IPS-18a (cell line): ENCODE results near the gene MSH5.

ENCODE experiments used
- H3K27ac ChIP-seq: one replicate; pipeline ENCODE4 v1.5.1; 2013; ENCODE audit warnings: low read length
- H3K27me3 ChIP-seq: one replicate; pipeline ENCODE4 v1.6.1; 2013; ENCODE audit warnings: mild to moderate bottlenecking, low read length; ENCODE audit not compliant: control insufficient read depth, insufficient read depth
- H3K36me3 ChIP-seq: one replicate; pipeline ENCODE4 v1.6.1; 2013; ENCODE audit warnings: low read depth, low read length; ENCODE audit not compliant: control insufficient read depth
- H3K4me1 ChIP-seq: one replicate; pipeline ENCODE4 v1.6.1; 2013; ENCODE audit warnings: low read depth, low read length; ENCODE audit not compliant: control insufficient read depth
- H3K4me3 ChIP-seq: one replicate; pipeline ENCODE4 v1.5.1; 2013; ENCODE audit warnings: low read length
- H3K9ac ChIP-seq: one replicate; pipeline ENCODE4 v1.6.1; 2013; ENCODE audit warnings: mild to moderate bottlenecking, low read length, moderate library complexity
- H3K9me3 ChIP-seq: one replicate; pipeline ENCODE4 v1.6.1; 2013; ENCODE audit warnings: low read depth, low read length; ENCODE audit not compliant: control insufficient read depth

Gene MSH5

DNA sequence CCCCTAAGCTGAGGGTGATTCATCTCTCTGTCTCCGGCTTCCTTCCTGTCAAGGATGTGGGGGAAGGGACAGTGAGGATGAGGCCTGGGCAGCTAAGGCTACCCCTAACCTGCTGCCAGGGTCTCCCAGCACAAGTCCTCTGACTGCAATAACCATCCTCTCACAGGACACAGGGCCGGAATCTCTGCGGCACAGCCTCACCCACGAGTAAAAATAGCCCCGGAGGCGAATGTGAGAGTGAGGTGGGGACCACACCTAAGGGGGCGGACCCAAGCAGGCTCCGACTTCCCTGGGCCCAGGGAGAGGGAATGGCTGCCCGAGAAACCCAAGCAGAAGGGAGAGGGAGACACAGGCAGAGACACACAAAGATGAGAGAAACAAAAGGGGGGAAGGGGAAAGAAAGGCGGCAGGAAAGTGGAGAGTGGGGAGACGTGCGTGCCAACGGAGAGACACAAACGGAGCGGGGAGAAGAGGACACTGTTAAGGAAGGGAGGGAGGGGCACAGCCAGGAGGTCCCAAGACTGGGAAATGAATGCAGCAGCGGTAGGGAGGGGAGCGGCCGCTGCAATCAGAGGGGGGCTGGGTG, 4.9 kb upstream of the MSH5 start:
- H3K4me3 ChIP-seq: peak overlapping the region; percentile 69
- H3K36me3 ChIP-seq: peaks cover 25% of the 10 kb centered on the region
- H3K9me3 ChIP-seq: no peaks in the 10 kb centered on the region
- peak overlapping the region; percentile 55 for H3K27ac ChIP-seq
- H3K4me1 ChIP-seq: peaks cover 39% of the 10 kb centered on the region
- H3K27me3 ChIP-seq: no peaks in the 10 kb centered on the region
- H3K9ac ChIP-seq: peak overlapping the region; percentile 66

DNA sequence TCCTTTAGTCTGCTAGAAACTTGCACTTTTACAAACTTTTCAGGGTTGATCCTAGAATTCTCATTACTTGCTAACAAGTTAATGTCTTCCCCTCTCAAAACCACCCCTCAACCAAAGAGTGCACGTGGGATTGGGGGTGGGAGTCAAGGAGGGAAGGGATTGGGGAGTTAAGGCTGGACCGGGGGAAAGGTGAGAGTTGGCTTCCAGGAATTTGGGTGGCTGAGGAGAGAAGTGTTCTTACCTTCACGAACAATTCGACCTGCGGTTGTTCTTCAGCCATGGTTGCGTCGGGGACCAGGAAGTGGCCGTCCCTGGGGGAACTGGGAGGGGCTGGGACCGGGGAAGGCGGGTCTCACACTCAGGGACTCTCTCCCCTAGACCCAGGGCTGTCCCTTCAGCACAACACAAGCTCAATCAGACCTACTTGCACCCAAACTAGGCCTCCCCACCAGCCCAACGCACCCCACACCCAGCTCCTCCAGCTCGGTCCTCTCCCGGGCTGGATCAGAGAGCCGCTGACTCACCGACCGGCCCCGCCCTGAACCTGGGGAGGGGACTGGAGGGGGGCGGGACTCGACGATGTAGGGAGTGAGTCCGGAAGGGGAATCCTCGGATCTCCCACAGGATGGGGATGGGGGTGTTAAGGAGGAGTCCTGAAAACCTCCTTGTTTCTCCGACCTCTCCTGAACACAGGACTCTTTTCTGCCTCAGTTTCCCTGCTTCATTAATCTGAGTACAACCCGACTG, 3.6 kb upstream of the MSH5 start, which contains the start of gene CLIC1:
TSS of gene CLIC1 (minus strand) at position 510 of the 747 bp plus-strand sequence. CDS start at position 280, 230 bp downstream.
- peak within 1 kb of the TSS; percentile 66 for H3K9ac ChIP-seq
- peak within 1 kb of the TSS; percentile 69 for H3K4me3 ChIP-seq
- H3K9me3 ChIP-seq: no peaks in the 10 kb centered on the region
- no peaks in the 10 kb centered on the region for H3K27me3 ChIP-seq
- peaks cover 25% of the 10 kb centered on the region for H3K36me3 ChIP-seq
- peaks cover 34% of the 10 kb centered on the region for H3K4me1 ChIP-seq
- H3K27ac ChIP-seq: peak within 1 kb of the TSS; percentile 78

DNA sequence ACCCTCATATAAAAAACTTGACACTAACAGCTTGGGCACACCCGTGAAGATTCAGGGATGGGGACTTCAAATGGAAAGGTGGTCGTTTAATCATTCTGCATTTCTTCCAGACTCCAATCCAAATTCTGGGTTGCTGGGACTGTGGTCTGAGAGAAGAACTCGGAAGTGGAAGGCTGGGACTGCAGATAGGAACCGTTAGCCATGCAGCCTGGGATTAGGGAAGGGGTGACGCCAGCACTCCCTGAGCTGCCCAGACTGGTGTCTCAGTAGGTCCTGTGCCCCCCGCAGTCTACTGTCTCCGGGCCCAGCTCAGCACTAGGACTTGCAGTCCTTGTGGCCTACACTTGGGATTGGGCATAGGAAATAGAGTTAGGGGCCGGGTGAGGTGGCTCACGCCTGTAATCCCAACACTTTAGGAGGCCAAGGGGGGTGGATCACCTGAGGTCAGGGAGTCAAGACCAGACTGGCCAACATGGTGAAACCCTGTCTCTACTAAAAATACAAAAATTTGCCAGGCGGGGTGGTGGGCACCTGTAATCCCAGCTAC, 3.0 kb upstream of the MSH5 start:
- no peaks in the 10 kb centered on the region for H3K9me3 ChIP-seq
- H3K36me3 ChIP-seq: peaks cover 20% of the 10 kb centered on the region
- peak overlapping the region; percentile 66 for H3K9ac ChIP-seq
- H3K27me3 ChIP-seq: no peaks in the 10 kb centered on the region
- H3K4me3 ChIP-seq: peak overlapping the region; percentile 69
- H3K27ac ChIP-seq: peak overlapping the region; percentile 78
- peaks cover 34% of the 10 kb centered on the region for H3K4me1 ChIP-seq

DNA sequence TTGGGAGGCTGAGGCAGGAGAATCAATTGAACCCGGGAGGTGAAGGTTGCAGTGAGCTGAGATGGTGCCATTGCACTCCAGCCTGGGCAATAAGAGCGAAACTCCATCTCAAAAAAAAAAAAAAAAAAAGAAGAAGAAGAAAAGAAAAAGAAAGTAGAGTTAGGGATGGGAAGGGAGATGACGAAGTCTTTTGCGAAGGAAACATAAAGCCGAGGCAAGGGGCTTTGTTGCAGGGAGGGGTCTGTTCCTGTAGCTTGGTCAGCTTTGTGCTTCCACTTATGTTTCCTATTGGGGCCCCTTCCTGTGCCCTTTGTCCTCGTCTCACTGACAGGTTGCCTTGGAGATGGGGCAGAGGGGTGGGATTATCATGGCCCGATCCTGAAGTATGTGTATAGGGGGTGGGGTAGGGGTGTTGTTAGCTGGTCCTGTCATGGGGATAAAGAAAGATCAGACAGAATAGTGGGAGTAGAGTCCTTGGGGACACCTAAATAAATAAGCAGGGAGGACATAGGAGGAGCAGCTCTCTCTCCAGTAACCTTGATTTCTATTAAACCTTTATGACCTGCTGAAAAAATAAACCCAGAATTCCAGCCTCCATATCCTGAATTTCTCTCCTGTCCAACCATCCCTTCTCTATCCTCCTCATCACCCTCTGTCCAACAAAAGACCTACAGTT, 2.4 kb upstream of the MSH5 start:
- H3K27ac ChIP-seq: peak overlapping the region; percentile 44
- H3K27me3 ChIP-seq: no peaks in the 10 kb centered on the region
- H3K4me3 ChIP-seq: peak overlapping the region; percentile 69
- peak overlapping the region; percentile 37 for H3K9ac ChIP-seq
- H3K9me3 ChIP-seq: no peaks in the 10 kb centered on the region
- H3K4me1 ChIP-seq: peaks cover 34% of the 10 kb centered on the region
- H3K36me3 ChIP-seq: peaks cover 18% of the 10 kb centered on the region

- peaks cover 14% of the 10 kb centered on the region for H3K36me3 ChIP-seq
- H3K27ac ChIP-seq: peak overlapping the region; percentile 44
- no peaks in the 10 kb centered on the region for H3K9me3 ChIP-seq
- H3K27me3 ChIP-seq: no peaks in the 10 kb centered on the region
- H3K4me1 ChIP-seq: peaks cover 34% of the 10 kb centered on the region
- H3K4me3 ChIP-seq: peak overlapping the region; percentile 69
- peak overlapping the region; percentile 37 for H3K9ac ChIP-seq
Observed at GRCh38 chr6:31737991-31738979, 1.5 kb upstream of the MSH5 start.

- Histone ChIP-seq H3K9me3 (no peaks in the 10 kb centered on the region), H3K27me3 (no peaks in the 10 kb centered on the region), H3K36me3 (peaks cover 5% of the 10 kb centered on the region), H3K27ac (peak overlapping the region; percentile 97), H3K4me1 (peaks cover 27% of the 10 kb centered on the region), H3K9ac (peak overlapping the region; percentile 97), H3K4me3 (peak overlapping the region; percentile 72)
Observed at GRCh38 chr6:31740397-31741223, 805 bp downstream of the MSH5 start.

DNA sequence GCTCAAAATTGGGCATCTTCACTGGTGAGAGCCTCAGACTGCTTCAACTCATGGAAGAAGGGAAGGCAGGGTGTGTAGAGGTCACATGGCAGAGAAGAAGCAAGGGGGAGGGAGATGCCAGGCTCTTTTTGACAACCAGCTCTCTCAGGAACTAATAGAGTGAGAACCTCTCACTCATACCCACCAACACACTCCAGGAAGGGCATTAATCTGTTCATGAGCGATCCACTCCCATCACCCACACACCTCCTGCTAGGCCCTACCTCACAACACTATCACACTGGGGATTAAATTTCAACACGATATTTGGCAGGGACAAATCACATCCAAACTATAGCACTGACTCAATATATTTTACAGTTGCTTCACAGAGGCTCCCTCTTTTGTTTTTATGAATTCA, 2.0 kb downstream of the MSH5 start:
- Histone ChIP-seq H3K9ac (no peak overlapping the region), H3K9me3 (no peaks in the 10 kb centered on the region), H3K4me1 (peaks cover 24% of the 10 kb centered on the region), H3K27ac (no peak overlapping the region), H3K36me3 (peaks cover 5% of the 10 kb centered on the region), H3K4me3 (no peak overlapping the region), H3K27me3 (no peaks in the 10 kb centered on the region)

GRCh38 chr6:31742894-31743293, 3.1 kb downstream of the MSH5 start:
- Histone ChIP-seq H3K27me3 (no peaks in the 10 kb centered on the region), H3K27ac (no peak overlapping the region), H3K9ac (no peak overlapping the region), H3K9me3 (no peaks in the 10 kb centered on the region), H3K36me3 (peaks cover 7% of the 10 kb centered on the region), H3K4me1 (peaks cover 14% of the 10 kb centered on the region), H3K4me3 (no peak overlapping the region)

DNA sequence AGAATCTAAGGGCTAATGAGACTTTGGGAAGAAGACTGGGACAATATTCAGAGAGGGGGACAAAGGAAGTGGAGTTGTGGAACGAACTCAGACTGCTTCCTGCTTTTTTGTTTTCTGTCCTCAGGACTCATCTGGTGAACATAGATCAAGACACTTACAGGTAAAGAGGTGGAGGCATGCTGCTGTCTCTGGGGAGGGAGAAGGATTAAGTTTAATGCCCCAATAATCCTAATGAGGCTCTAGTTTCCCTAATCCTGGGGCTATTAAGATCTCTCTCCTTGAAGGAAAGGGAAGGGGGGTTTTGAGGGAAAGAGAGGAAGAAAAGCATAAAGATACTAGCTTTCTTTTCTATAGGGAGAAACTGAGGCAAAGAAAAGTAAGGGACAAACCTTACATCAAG, 4.6 kb downstream of the MSH5 start:
- Histone ChIP-seq H3K27me3 (no peaks in the 10 kb centered on the region), H3K9ac (no peak overlapping the region), H3K4me3 (no peak overlapping the region), H3K4me1 (peaks cover under 1% of the 10 kb centered on the region), H3K36me3 (peaks cover 9% of the 10 kb centered on the region), H3K9me3 (no peaks in the 10 kb centered on the region), H3K27ac (no peak overlapping the region)

DNA sequence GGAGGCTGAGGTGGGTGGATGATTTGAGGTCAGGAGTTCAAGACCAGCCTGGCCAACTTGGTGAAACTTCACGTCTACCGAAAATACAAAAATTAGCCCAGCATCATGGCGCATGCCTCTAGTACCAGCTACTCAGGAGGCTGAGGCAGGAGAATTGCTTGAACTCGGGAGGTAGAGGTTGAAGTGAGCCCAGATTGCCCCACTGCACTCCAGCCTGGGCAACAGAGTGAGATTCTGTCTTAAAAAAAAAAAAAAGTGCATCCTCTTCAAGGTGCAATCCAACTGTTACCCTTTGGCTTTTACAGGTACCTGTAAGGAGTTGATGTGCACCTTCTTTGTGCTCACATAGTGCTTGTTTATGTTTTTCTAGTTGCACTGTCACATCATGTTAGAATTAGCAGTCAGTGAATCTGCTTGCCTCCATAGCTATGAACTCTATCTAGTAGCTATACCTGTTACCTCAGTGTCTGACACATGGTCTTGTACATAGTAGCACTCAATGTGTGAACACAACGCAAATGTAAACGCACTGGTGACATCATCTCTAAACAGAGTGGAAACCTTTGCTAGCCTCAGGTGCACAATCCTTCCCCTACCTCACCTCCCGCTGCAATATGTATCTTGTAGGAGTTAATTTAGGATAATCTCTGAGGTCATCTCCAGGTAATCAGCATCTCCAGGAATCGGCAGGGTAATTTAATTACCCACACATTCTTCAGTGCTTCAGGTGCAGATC, 9.7 kb downstream of the MSH5 start:
- Histone ChIP-seq H3K27ac (no peak overlapping the region), H3K4me3 (no peak overlapping the region)

More for the DNA sequence above, 9.7 kb downstream of the MSH5 start:
- H3K9me3 ChIP-seq: no peaks in the 10 kb centered on the region
- no peaks in the 10 kb centered on the region for H3K4me1 ChIP-seq
- H3K27me3 ChIP-seq: no peaks in the 10 kb centered on the region
- H3K36me3 ChIP-seq: peaks cover 3% of the 10 kb centered on the region
- H3K9ac ChIP-seq: no peak overlapping the region
